Measurements from ENCODE around the gene PDGFA. TPM values are rescaled to one million over a fixed set of nuclear protein-coding genes. Genes with fewer than 3 reads are reported as not detected.

Gene PDGFA
- total and polyA plus RNA-seq, 2 experiments from 2014 or later, result 35.6 to 43.1 TPM

GRCh38 chr7:485188-486081, 34.2 kb downstream of the PDGFA start:
- Histone ChIP-seq H3K27me3 (ENCODE audit: insufficient read depth) (no peaks in the 10 kb centered on the region), H3K27ac (ENCODE audit: low read depth) (no peak overlapping the region), H3K4me1 (ENCODE audit: insufficient read depth) (no peaks in the 10 kb centered on the region), H3K9me2 (ENCODE audit: insufficient read depth) (peaks cover 9% of the 10 kb centered on the region; the same call in 1 of the 2 replicates), H2AFZ (no peak overlapping the region), H3K4me2 (no peak overlapping the region), H3K79me2 (replicated peaks; ENCODE audit: insufficient read depth) (no peaks in the 10 kb centered on the region), H3K36me3 (ENCODE audit: insufficient read depth) (no peaks in the 10 kb centered on the region), H4K20me1 (replicated peaks; ENCODE audit: insufficient read depth) (no peaks in the 10 kb centered on the region), H3K4me3 (no peak overlapping the region), H3F3A (replicated peaks; ENCODE audit: low read depth) (no peaks in the 10 kb centered on the region)
- TF ChIP-seq CREB1 (CRISPR knock-in tag; IDR thresholded peaks at IDR 0.05; ENCODE audit: low read depth), result no peak
- no peak for TF ChIP-seq STAT1 (IDR thresholded peaks at IDR 0.05; ENCODE audit: unreplicated experiment)
- TF ChIP-seq EZH2 (IDR thresholded peaks at IDR 0.05; ENCODE audit: low read depth, unreplicated experiment), result no peak
- no peak for TF ChIP-seq ZNF331 (CRISPR knock-in tag; IDR thresholded peaks at IDR 0.05; ENCODE audit: low read depth)
- TF ChIP-seq ZNF462 (CRISPR knock-in tag; IDR thresholded peaks at IDR 0.05), result no peak
- TF ChIP-seq, protein P1, sequence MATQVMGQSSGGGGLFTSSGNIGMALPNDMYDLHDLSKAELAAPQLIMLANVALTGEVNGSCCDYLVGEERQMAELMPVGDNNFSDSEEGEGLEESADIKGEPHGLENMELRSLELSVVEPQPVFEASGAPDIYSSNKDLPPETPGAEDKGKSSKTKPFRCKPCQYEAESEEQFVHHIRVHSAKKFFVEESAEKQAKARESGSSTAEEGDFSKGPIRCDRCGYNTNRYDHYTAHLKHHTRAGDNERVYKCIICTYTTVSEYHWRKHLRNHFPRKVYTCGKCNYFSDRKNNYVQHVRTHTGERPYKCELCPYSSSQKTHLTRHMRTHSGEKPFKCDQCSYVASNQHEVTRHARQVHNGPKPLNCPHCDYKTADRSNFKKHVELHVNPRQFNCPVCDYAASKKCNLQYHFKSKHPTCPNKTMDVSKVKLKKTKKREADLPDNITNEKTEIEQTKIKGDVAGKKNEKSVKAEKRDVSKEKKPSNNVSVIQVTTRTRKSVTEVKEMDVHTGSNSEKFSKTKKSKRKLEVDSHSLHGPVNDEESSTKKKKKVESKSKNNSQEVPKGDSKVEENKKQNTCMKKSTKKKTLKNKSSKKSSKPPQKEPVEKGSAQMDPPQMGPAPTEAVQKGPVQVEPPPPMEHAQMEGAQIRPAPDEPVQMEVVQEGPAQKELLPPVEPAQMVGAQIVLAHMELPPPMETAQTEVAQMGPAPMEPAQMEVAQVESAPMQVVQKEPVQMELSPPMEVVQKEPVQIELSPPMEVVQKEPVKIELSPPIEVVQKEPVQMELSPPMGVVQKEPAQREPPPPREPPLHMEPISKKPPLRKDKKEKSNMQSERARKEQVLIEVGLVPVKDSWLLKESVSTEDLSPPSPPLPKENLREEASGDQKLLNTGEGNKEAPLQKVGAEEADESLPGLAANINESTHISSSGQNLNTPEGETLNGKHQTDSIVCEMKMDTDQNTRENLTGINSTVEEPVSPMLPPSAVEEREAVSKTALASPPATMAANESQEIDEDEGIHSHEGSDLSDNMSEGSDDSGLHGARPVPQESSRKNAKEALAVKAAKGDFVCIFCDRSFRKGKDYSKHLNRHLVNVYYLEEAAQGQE (IDR thresholded peaks at IDR 0.05; ENCODE audit: unreplicated experiment), result no peak
- TF ChIP-seq JUNB (IDR thresholded peaks at IDR 0.05; ENCODE audit: unreplicated experiment), result no peak
- no peak for TF ChIP-seq EZH2phosphoT487 (IDR thresholded peaks at IDR 0.05; ENCODE audit: unreplicated experiment)
- TF ChIP-seq POLR2AphosphoS5 (IDR thresholded peaks at IDR 0.05; ENCODE audit: low read depth), result no peak
- TF ChIP-seq ETS1 (IDR thresholded peaks at IDR 0.05), result no peak
- TF ChIP-seq NANOG (IDR thresholded peaks at IDR 0.05; ENCODE audit: borderline replicate concordance), result no peak
- TF ChIP-seq CTCF (conservative IDR thresholded peaks at IDR 0.05; ENCODE audit: low read depth in 2 of 2), result no peak
- TF ChIP-seq ZNF114 (CRISPR knock-in tag; IDR thresholded peaks at IDR 0.05), result no peak
- Mint-ChIP-seq H3K4me1 (peaks cover 15% of the 10 kb centered on the region), H3K9me3 (peaks cover 10% of the 10 kb centered on the region), H3K27me3 (ENCODE audit: insufficient read depth, low read depth, poor library complexity) (peaks cover 2% of the 10 kb centered on the region), H3K36me3 (ENCODE audit: low read depth) (peaks cover 7% of the 10 kb centered on the region), H3K4me3 (no peak overlapping the region; the same call in 2 of the 3 replicates), H3K27ac (no peak overlapping the region)
- no peak for DNase-seq (ENCODE audit: low spot score)
- ATAC-seq, result no peak

All from GM23338 (cell line).